Measurements from ENCODE around the gene CHRNB2.

The CHRNB2 gene

GRCh38 chr1:154556422-154556821, 11.2 kb upstream of the CHRNB2 start:
- TF ChIP-seq CTCF (IDR thresholded peaks at IDR 0.05; ENCODE audit: low read depth, low read length), result no peak
- DNase-seq (ENCODE audit: extremely low read depth, low read depth), result no peak

- DNase-seq (ENCODE audit: extremely low read depth, low read depth), result no peak
- TF ChIP-seq CTCF (IDR thresholded peaks at IDR 0.05; ENCODE audit: low read depth, low read length), result no peak
These were observed 10.2 kb upstream of the CHRNB2 start for GRCh38 chr1:154557248-154557938.

GRCh38 chr1:154557939-154558719, 9.4 kb upstream of the CHRNB2 start, which contains the start of gene UBE2Q1:
TSS of gene UBE2Q1 (minus strand) at chr1:154558662. CDS start at chr1:154558553, 109 bp downstream.
- DNase-seq (ENCODE audit: extremely low read depth, low read depth), result no peak

GRCh38 chr1:154558720-154559465, 8.7 kb upstream of the CHRNB2 start:
- no peak for TF ChIP-seq CTCF (IDR thresholded peaks at IDR 0.05; ENCODE audit: low read depth, low read length)
- peak; percentile 98 for DNase-seq (ENCODE audit: extremely low read depth, low read depth)

More at GRCh38 chr1:154557939-154558719, 9.4 kb upstream of the CHRNB2 start, which contains the start of gene UBE2Q1:
- TF ChIP-seq CTCF (IDR thresholded peaks at IDR 0.05; ENCODE audit: low read depth, low read length), result no peak

GRCh38 chr1:154559466-154560044, 8.0 kb upstream of the CHRNB2 start:
- DNase-seq (ENCODE audit: extremely low read depth, low read depth), result peak; percentile 82
- peak; percentile 92 for TF ChIP-seq CTCF (IDR thresholded peaks at IDR 0.05; ENCODE audit: low read depth, low read length)

- no peak for DNase-seq (ENCODE audit: extremely low read depth, low read depth)
- TF ChIP-seq CTCF (IDR thresholded peaks at IDR 0.05; ENCODE audit: low read depth, low read length), result no peak
These were observed 1.7 kb upstream of the CHRNB2 start for GRCh38 chr1:154565876-154566275.
